ENCODE measurements around the gene FCHSD1. TPM values are rescaled to one million over a fixed set of nuclear protein-coding genes. Genes with fewer than 3 reads are reported as not detected.

Gene FCHSD1
- total RNA-seq, 2 donors from 2014 or later = 24.9 to 30.2 TPM

DNA sequence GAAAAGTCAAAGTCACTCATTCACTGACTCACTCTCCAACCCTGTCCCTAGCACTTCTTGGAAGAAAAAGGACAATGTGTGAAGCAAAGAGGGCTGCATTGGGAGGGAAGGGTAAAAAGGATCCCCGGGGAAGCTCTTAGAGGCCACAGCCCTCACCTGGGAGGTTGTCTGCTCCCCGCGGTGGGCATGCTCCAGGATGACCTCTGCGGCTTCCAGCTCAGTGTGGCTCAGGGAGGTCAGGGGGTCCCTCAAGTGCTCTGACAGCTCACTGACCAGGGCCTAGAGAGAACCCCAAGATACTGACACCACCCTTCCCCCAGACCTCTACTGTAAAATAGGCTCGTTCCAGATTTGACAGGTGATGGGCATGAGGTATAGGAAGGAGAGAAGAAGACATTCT lies 4.0 kb downstream of the FCHSD1 start:
- WGBS = 90% methylated on average over 5 of the region's 5 CpGs
- Histone ChIP-seq H3K27ac (no peak overlapping the region), H3K36me3 (no peaks in the 10 kb centered on the region), H3K4me1 (replicated peaks) (peaks cover 5% of the 10 kb centered on the region), H3K27me3 (replicated peaks; ENCODE audit: insufficient read depth) (no peaks in the 10 kb centered on the region), H3K9me3 (no peaks in the 10 kb centered on the region), H3K4me3 (no peak overlapping the region)
- intact Hi-C loops (cut with DNase I) = no loop called here
- DNase-seq (ENCODE audit: low spot score) = no peak
- TF ChIP-seq CTCF (IDR thresholded peaks at IDR 0.05) (no peak), POLR2A (IDR thresholded peaks at IDR 0.05) (no peak), POLR2AphosphoS5 (IDR thresholded peaks at IDR 0.05) (no peak)

DNA sequence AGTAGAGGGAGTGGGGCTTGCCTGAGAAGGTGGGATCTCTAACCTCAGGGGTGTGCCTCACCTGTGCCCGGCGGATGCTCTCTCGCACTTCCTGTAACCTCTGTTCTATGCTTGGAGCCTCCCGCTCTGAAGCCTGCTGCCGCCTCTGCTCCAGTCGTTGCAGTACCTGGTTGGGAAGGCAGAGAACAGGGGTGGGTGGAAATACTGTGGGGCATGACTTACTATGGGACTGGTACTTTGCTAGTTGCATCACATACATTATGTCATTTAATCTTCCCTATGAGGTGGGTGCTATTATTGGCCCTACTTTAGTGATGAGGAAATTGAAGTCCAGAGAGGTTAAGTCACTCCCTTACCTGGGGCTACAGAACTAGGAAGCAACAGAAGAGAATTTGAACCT lies 5.2 kb downstream of the FCHSD1 start:
- TF ChIP-seq POLR2AphosphoS5 (IDR thresholded peaks at IDR 0.05) (no peak), POLR2A (IDR thresholded peaks at IDR 0.05) (no peak), CTCF (IDR thresholded peaks at IDR 0.05) (no peak)
- 90% methylated on average over 6 of the region's 6 CpGs for WGBS
- no peak overlapping the region for H3K27ac ChIP-seq
- no peaks in the 10 kb centered on the region for H3K36me3 ChIP-seq
- H3K9me3 ChIP-seq = no peaks in the 10 kb centered on the region
- H3K4me1 ChIP-seq (replicated peaks) = peaks cover 5% of the 10 kb centered on the region
- intact Hi-C loops (cut with DNase I) = no loop called here
- no peak for DNase-seq (ENCODE audit: low spot score)
- no peak overlapping the region for H3K4me3 ChIP-seq
- no peaks in the 10 kb centered on the region for H3K27me3 ChIP-seq (replicated peaks; ENCODE audit: insufficient read depth)

DNA sequence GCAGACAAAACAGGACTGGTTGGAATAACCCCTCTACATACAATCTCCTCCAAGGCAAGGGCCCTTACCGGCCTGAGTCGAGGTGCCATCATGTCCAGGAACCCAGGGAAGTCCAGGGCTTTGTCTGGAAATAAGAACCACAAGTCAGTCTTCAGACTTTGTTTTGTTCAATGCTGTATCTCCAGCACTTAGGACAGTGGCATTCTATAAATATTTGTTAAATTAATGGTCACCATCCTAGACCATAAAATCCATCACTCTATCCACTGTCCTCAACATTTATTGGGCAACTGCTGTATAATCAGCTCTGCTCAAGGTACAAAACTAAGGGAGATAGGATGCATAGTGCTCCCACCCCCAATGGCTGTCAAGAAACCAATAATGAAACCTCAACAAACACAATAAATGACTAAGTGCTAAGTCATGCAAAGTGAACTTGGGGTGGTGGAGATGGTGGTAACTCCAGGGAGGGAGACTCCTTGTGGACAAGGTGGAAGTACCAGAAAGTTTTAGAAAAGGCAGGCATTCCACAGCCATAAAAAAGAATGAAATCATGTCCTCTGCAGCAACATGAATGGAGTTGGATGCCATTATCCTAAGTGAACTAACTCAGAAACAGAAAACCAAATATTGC lies 9.5 kb downstream of the FCHSD1 start:
- 93% methylated on average over 2 of the region's 2 CpGs for WGBS
- no peak overlapping the region for H3K4me3 ChIP-seq
- H3K9me3 ChIP-seq = no peaks in the 10 kb centered on the region
- TF ChIP-seq POLR2A (IDR thresholded peaks at IDR 0.05) (no peak), POLR2AphosphoS5 (IDR thresholded peaks at IDR 0.05) (no peak), CTCF (IDR thresholded peaks at IDR 0.05) (peak in 1 of 4 experiments; percentile 12)
- no peaks in the 10 kb centered on the region for H3K4me1 ChIP-seq (replicated peaks)
- H3K27me3 ChIP-seq (replicated peaks; ENCODE audit: insufficient read depth) = no peaks in the 10 kb centered on the region
- no peak overlapping the region for H3K27ac ChIP-seq
- no peaks in the 10 kb centered on the region for H3K36me3 ChIP-seq
- intact Hi-C loops (cut with DNase I) = no loop called here
- DNase-seq (ENCODE audit: low spot score) = no peak

- DNase-seq (ENCODE audit: low spot score) = no peak
- intact Hi-C loops (cut with DNase I) = no loop called here
- no peak overlapping the region for H3K4me3 ChIP-seq
- no peak overlapping the region for H3K27ac ChIP-seq
- WGBS = 86% methylated on average over 9 of the region's 9 CpGs
- H3K9me3 ChIP-seq = no peaks in the 10 kb centered on the region
- TF ChIP-seq CTCF (IDR thresholded peaks at IDR 0.05) (no peak), POLR2A (IDR thresholded peaks at IDR 0.05) (no peak), POLR2AphosphoS5 (IDR thresholded peaks at IDR 0.05) (no peak)
- H3K4me1 ChIP-seq (replicated peaks) = peaks cover 2% of the 10 kb centered on the region
- H3K27me3 ChIP-seq (replicated peaks; ENCODE audit: insufficient read depth) = no peaks in the 10 kb centered on the region
- no peaks in the 10 kb centered on the region for H3K36me3 ChIP-seq
Measured at GRCh38 chr5:141640698-141641097, 10.5 kb downstream of the FCHSD1 start.

- no peaks in the 10 kb centered on the region for H3K36me3 ChIP-seq
- TF ChIP-seq POLR2AphosphoS5 (IDR thresholded peaks at IDR 0.05) (no peak), CTCF (IDR thresholded peaks at IDR 0.05) (no peak), POLR2A (IDR thresholded peaks at IDR 0.05) (no peak)
- no peak for DNase-seq (ENCODE audit: low spot score)
- H3K27ac ChIP-seq = no peak overlapping the region
- H3K4me3 ChIP-seq = no peak overlapping the region
- H3K4me1 ChIP-seq (replicated peaks) = peaks cover 9% of the 10 kb centered on the region
- no peaks in the 10 kb centered on the region for H3K9me3 ChIP-seq
- intact Hi-C loops (cut with DNase I) = no loop called here
- no peaks in the 10 kb centered on the region for H3K27me3 ChIP-seq (replicated peaks; ENCODE audit: insufficient read depth)
- WGBS = 71% methylated on average over 3 of the region's 3 CpGs
Measured at GRCh38 chr5:141640051-141640415, 11.2 kb downstream of the FCHSD1 start.

All from prostate gland (tissue), 2 donors.